ENCODE results near the gene PRKG1.

- TF ChIP-seq CTCF (optimal IDR thresholded peaks at IDR 0.05 in 1 of 3, IDR thresholded peaks at IDR 0.05 in 1 of 3, conservative IDR thresholded peaks at IDR 0.05 in 1 of 3; ENCODE audit: extremely low read depth in 1 of 3, insufficient read depth in 2 of 3, low read length in 3 of 3) (no peak), EZH2 (IDR thresholded peaks at IDR 0.05; ENCODE audit: low read length) (no peak)
Measured at GRCh38 chr10:51886438-51887068, 812.3 kb downstream of the PRKG1 start.

Measured in keratinocyte (primary cell).